H9 (cell line): Measurements from ENCODE around the gene PIK3R4. TPM values are rescaled to one million over a fixed set of nuclear protein-coding genes. Genes with fewer than 3 reads are reported as not detected.

Source experiments
- DNase-seq: peaks from one replicate; pipeline ENCODE4 v3.0.0-alpha.2; 2017
- H2AFZ ChIP-seq: one replicate; pipeline ENCODE4 v1.6.1; 2013; ENCODE audit warnings: mild to moderate bottlenecking, low read length, control low read depth, moderate library complexity
- H2AK5ac ChIP-seq: 2 replicates; pipeline ENCODE4 v1.6.1; 2013; ENCODE audit warnings: low read length, control low read depth, mixed read lengths; ENCODE audit not compliant: insufficient read length
- H2BK120ac ChIP-seq: one replicate; pipeline ENCODE4 v1.6.1; 2013; ENCODE audit warnings: low read depth, mild to moderate bottlenecking, low read length, control low read depth, inconsistent platforms; ENCODE audit not compliant: poor library complexity, severe bottlenecking
- H2BK12ac ChIP-seq: 2 replicates; pipeline ENCODE4 v1.6.1; 2013; ENCODE audit warnings: low read length, control low read depth, mixed read lengths, low read depth; ENCODE audit not compliant: insufficient read length
- H2BK15ac ChIP-seq: 2 replicates; pipeline ENCODE4 v1.6.1; 2013; ENCODE audit warnings: low read depth, low read length, control low read depth
- H2BK20ac ChIP-seq: one replicate; pipeline ENCODE4 v1.6.1; 2013; ENCODE audit warnings: low read depth, mild to moderate bottlenecking, low read length, control low read depth, inconsistent platforms; ENCODE audit not compliant: poor library complexity, severe bottlenecking
- H2BK5ac ChIP-seq: 2 replicates; pipeline ENCODE4 v1.6.1; 2013; ENCODE audit warnings: low read length, control low read depth, mixed read lengths; ENCODE audit not compliant: insufficient read length
- H3K14ac ChIP-seq: 2 replicates; pipeline ENCODE4 v1.6.1; 2013; ENCODE audit warnings: low read length, control low read depth; ENCODE audit not compliant: insufficient read depth
- H3K18ac ChIP-seq: 2 replicates; pipeline ENCODE4 v1.6.1; 2013; ENCODE audit warnings: low read depth, mild to moderate bottlenecking, mixed read lengths, low read length, control low read depth; ENCODE audit not compliant: insufficient read length
- H3K23ac ChIP-seq: 2 replicates; pipeline ENCODE4 v1.6.1; 2013; ENCODE audit warnings: low read length, control low read depth, mixed read lengths, low read depth; ENCODE audit not compliant: insufficient read length
- H3K23me2 ChIP-seq: 2 replicates; pipeline ENCODE4 v1.6.1; 2013; ENCODE audit warnings: low read depth, mild to moderate bottlenecking, mixed read lengths, low read length, control low read depth; ENCODE audit not compliant: insufficient read length, poor library complexity, severe bottlenecking
- H3K27ac ChIP-seq: 2 replicates; pipeline ENCODE4 v1.5.1; 2013; ENCODE audit warnings: low read length, control low read depth, mixed read lengths, low read depth; ENCODE audit not compliant: insufficient read length
- H3K27me3 ChIP-seq: 2 replicates; pipeline ENCODE4 v1.6.1; 2013; ENCODE audit warnings: low read length, control low read depth, inconsistent platforms; ENCODE audit not compliant: insufficient read depth
- H3K4ac ChIP-seq: 2 replicates; pipeline ENCODE4 v1.6.1; 2013; ENCODE audit warnings: low read depth, mild to moderate bottlenecking, control low read depth, inconsistent platforms, low read length, moderate library complexity
- H3K4me1 ChIP-seq: 2 replicates; pipeline ENCODE4 v1.6.1; 2013; ENCODE audit warnings: low read length, control low read depth, inconsistent platforms; ENCODE audit not compliant: insufficient read depth
- H3K4me2 ChIP-seq: 2 replicates; pipeline ENCODE4 v1.6.1; 2013; ENCODE audit warnings: low read length, control low read depth, mixed read lengths; ENCODE audit not compliant: insufficient read length, insufficient read depth
- H3K56ac ChIP-seq: 2 replicates; pipeline ENCODE4 v1.6.1; 2013; ENCODE audit warnings: low read depth, mild to moderate bottlenecking, mixed read lengths, low read length, control low read depth; ENCODE audit not compliant: insufficient read length
- H3K79me1 ChIP-seq: 2 replicates; pipeline ENCODE4 v1.6.1; 2013; ENCODE audit warnings: low read depth, mild to moderate bottlenecking, moderate library complexity, low read length, control low read depth, inconsistent platforms; ENCODE audit not compliant: insufficient read depth, poor library complexity, severe bottlenecking
- H3K79me2 ChIP-seq: 2 replicates; pipeline ENCODE4 v1.6.1; 2013; ENCODE audit warnings: low read length, control low read depth, inconsistent platforms; ENCODE audit not compliant: insufficient read depth
- H3K9ac ChIP-seq: 2 replicates; pipeline ENCODE4 v1.6.1; 2013; ENCODE audit warnings: low read length, control low read depth, mixed read lengths; ENCODE audit not compliant: insufficient read length; ENCODE audit errors: extremely low read depth
- H3K9me3 ChIP-seq: one replicate; pipeline ENCODE4 v1.6.1; 2013; ENCODE audit warnings: low read depth, low read length, inconsistent platforms; ENCODE audit not compliant: control insufficient read depth
- H3T11ph ChIP-seq: one replicate; pipeline ENCODE4 v1.6.1; 2013; ENCODE audit warnings: mild to moderate bottlenecking, low read length, control low read depth, inconsistent platforms
- H4K20me1 ChIP-seq: one replicate; pipeline ENCODE4 v1.6.1; 2013; ENCODE audit not compliant: control insufficient read depth, insufficient read length, insufficient read depth
- H4K5ac ChIP-seq: 2 replicates; pipeline ENCODE4 v1.6.1; 2013; ENCODE audit warnings: low read depth, mild to moderate bottlenecking, mixed read lengths, low read length, control low read depth; ENCODE audit not compliant: insufficient read length
- H4K8ac ChIP-seq: replicated peaks from 2 replicates; pipeline ENCODE4 v1.6.1; 2013; ENCODE audit warnings: low read length, control low read depth, mixed read lengths, low read depth; ENCODE audit not compliant: insufficient read length
- H4K91ac ChIP-seq: 2 replicates; pipeline ENCODE4 v1.6.1; 2013; ENCODE audit warnings: low read depth, mild to moderate bottlenecking, moderate library complexity, mixed read lengths, low read length, control low read depth; ENCODE audit not compliant: insufficient read length
- H3K27ac Mint-ChIP-seq, 3 experiments: 2 replicates in 2 of 3; 3 replicates in 1 of 3; pipeline ENCODE4 v1.8.0; 2020 to 2021; ENCODE audit warnings: mixed read lengths in 3 of 3, mild to moderate bottlenecking in 1 of 3, moderate library complexity in 1 of 3
- H3K27me3 Mint-ChIP-seq: 2 replicates; pipeline ENCODE4 v1.8.0; 2021; ENCODE audit warnings: low read depth, mild to moderate bottlenecking, moderate library complexity, mixed read lengths
- H3K36me3 Mint-ChIP-seq, 3 experiments: 2 replicates in 2 of 3; 3 replicates in 1 of 3; pipeline ENCODE4 v1.8.0; 2020 to 2021; ENCODE audit warnings: low read depth in 3 of 3, mixed read lengths in 3 of 3; ENCODE audit not compliant: insufficient read depth in 1 of 3
- H3K4me1 Mint-ChIP-seq, 2 experiments: 2 replicates each; pipeline ENCODE4 v1.8.0; 2020; ENCODE audit warnings: mixed read lengths in 2 of 2
- H3K4me3 Mint-ChIP-seq, 2 experiments: 2 replicates in 1 of 2; 3 replicates in 1 of 2; pipeline ENCODE4 v1.8.0; 2020 to 2021; ENCODE audit warnings: mild to moderate bottlenecking in 2 of 2, mixed read lengths in 2 of 2, moderate library complexity in 1 of 2
- H3K9me3 Mint-ChIP-seq, 2 experiments: 2 replicates in 1 of 2; 3 replicates in 1 of 2; pipeline ENCODE4 v1.8.0; 2020; ENCODE audit warnings: mild to moderate bottlenecking in 2 of 2, mixed read lengths in 2 of 2, moderate library complexity in 1 of 2
- WGBS: extraction: QIAGEN DNeasy Blood & Tissue Kit; methylation state at CpG from one replicate; pipeline ENCODE4 v1.1.7; 2013; ENCODE audit warnings: missing lambda C conversion rate, low lambda C conversion rate, mixed read lengths; ENCODE audit not compliant: insufficient read length; ENCODE audit errors: extremely low coverage; 5-methylcytosine and 5-hydroxymethylcytosine counted together
- total RNA-seq: library from RNA; stranded (reverse); gene quantifications from 2 replicates; pipeline ENCODE4 v1.2.1, GENCODE V29; 2021
- TF ChIP-seq, protein P1 (sequence below): fragments of 200-600 bp; sonication (generic); conservative IDR thresholded peaks from 3 replicates; pipeline ENCODE4 v1.8.0; 2021; ENCODE audit warnings: antibody characterized with exemption, mild to moderate bottlenecking

PIK3R4 gene
- total RNA-seq, 1 experiment from 2014 or later = 28.6 TPM

DNA sequence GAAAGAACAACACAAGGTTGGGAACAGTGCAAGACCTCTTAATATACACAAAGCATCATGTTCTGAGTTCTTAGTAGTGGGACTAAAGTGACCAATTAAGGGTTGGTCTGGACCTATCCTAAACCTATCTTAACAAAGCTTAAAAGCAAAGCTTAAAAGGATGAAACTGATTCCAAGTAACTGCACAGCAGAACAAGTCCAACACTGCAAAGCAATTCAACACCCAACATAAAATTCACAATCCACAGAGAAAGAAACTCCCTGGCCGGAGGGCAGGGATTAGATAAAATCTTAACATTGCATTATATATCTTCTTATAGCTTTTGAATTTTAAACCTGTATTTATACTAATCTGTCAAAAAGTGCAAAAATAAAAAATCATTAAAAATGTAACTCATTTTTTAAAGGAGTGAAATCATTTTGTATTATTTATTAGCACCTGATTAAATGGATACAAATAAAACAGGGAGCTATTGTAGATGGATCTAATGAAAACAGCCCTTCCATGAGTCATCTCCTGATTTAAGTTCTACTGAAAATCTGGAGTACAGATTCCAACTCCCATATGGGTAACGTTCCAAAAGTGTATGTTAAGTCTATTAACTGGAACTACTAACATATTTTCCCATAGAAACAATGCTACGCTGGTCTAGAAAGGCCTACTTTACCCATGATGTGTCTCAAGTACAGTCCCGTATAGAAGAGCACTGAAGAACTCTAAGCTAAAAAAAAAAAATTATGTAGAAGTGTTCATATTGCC, 34.9 kb downstream of the PIK3R4 start:
- peaks cover 17 to 36% (median 30%) of the 10 kb centered on the region in 3 experiments; a peak in 6 of 7 replicates for H3K36me3 Mint-ChIP-seq
- no peak overlapping the region for H4K91ac ChIP-seq
- no peak overlapping the region for H2AFZ ChIP-seq
- H3K23me2 ChIP-seq = no peaks in the 10 kb centered on the region
- H4K20me1 ChIP-seq = no peaks in the 10 kb centered on the region
- no peak overlapping the region for H2AK5ac ChIP-seq
- no CpG with 5 or more reads among the region's 4 CpGs for WGBS
- H2BK120ac ChIP-seq = no peak overlapping the region
- no peaks in the 10 kb centered on the region for H3K79me1 ChIP-seq
- no peaks in the 10 kb centered on the region for H3K27me3 ChIP-seq
- H3K4me2 ChIP-seq = no peak overlapping the region
- no peaks in the 10 kb centered on the region for H3K27me3 Mint-ChIP-seq
- no peak overlapping the region for H3K27ac ChIP-seq
- no peak overlapping the region for H3K9ac ChIP-seq
- H3K27ac Mint-ChIP-seq = no peak overlapping the region; a peak in 1 of 7 replicates
- no peak overlapping the region for H2BK12ac ChIP-seq
- H3K4me1 Mint-ChIP-seq = no peaks in the 10 kb centered on the region
- H3K14ac ChIP-seq = no peak overlapping the region
- H2BK15ac ChIP-seq = no peak overlapping the region
- no peak overlapping the region for H3K18ac ChIP-seq
- H3K4ac ChIP-seq = no peak overlapping the region
- DNase-seq = no peak
- H2BK20ac ChIP-seq = no peak overlapping the region
- no peak overlapping the region for H3T11ph ChIP-seq
- H3K4me3 Mint-ChIP-seq = no peak overlapping the region
- H4K5ac ChIP-seq = no peak overlapping the region
- no peaks in the 10 kb centered on the region for H3K9me3 Mint-ChIP-seq
- H3K9me3 ChIP-seq = no peaks in the 10 kb centered on the region
- no peak overlapping the region for H2BK5ac ChIP-seq
- no peak overlapping the region for H3K56ac ChIP-seq
- TF ChIP-seq, protein P1, sequence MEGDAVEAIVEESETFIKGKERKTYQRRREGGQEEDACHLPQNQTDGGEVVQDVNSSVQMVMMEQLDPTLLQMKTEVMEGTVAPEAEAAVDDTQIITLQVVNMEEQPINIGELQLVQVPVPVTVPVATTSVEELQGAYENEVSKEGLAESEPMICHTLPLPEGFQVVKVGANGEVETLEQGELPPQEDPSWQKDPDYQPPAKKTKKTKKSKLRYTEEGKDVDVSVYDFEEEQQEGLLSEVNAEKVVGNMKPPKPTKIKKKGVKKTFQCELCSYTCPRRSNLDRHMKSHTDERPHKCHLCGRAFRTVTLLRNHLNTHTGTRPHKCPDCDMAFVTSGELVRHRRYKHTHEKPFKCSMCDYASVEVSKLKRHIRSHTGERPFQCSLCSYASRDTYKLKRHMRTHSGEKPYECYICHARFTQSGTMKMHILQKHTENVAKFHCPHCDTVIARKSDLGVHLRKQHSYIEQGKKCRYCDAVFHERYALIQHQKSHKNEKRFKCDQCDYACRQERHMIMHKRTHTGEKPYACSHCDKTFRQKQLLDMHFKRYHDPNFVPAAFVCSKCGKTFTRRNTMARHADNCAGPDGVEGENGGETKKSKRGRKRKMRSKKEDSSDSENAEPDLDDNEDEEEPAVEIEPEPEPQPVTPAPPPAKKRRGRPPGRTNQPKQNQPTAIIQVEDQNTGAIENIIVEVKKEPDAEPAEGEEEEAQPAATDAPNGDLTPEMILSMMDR = no peak
- H3K23ac ChIP-seq = no peak overlapping the region
- H4K8ac ChIP-seq = no peak overlapping the region
- H3K4me1 ChIP-seq = no peaks in the 10 kb centered on the region
- no peaks in the 10 kb centered on the region for H3K79me2 ChIP-seq
